Common myeloid progenitor, CD34-positive (primary cell): ENCODE measurements around the gene VSIG2.
A peak's percentile ranks its signal among the peaks of the same experiment; 100 is the strongest.

Experiments used
- CTCF ChIA-PET: fragments of 350-600 bp; sonication (Branson Sonifier 250); formaldehyde crosslinking; loops from one replicate; lab custom pipeline; 2021; ENCODE audit warnings: antibody characterized with exemption; lab: Charles Lee
- POLR2A ChIA-PET: fragments of 350-600 bp; sonication (Branson Sonifier 250); formaldehyde crosslinking; loops from one replicate; lab custom pipeline; 2021; ENCODE audit warnings: antibody characterized with exemption; lab: Charles Lee
- DNase-seq, 3 donors: peaks; one replicate each; pipeline versions ENCODE4 v3.0.0 to v3.0.0-alpha.2; 2013
- H3K27ac ChIP-seq, 2 experiments: 1 replicate in 1 of 2; 2 replicates in 1 of 2; pipeline ENCODE4 v1.7.0; 2013; ENCODE audit warnings: inconsistent platforms in 2 of 2, low read length in 2 of 2, mild to moderate bottlenecking in 2 of 2, low read depth in 1 of 2, moderate library complexity in 1 of 2; ENCODE audit not compliant: severe bottlenecking in 2 of 2, insufficient read depth in 1 of 2, poor library complexity in 1 of 2
- H3K27me3 ChIP-seq, 5 experiments: replicated peaks in 2 of 5; 1 replicate in 3 of 5; 2 replicates in 2 of 5; pipeline versions ENCODE4 v1.6.1 to v1.7.0; 2013; ENCODE audit warnings: low read length in 4 of 5, mild to moderate bottlenecking in 2 of 5, moderate library complexity in 2 of 5, inconsistent platforms in 1 of 5; ENCODE audit not compliant: insufficient read depth in 5 of 5, control insufficient read depth in 4 of 5
- H3K36me3 ChIP-seq, 4 experiments: 1 replicate in 2 of 4; 2 replicates in 2 of 4; pipeline versions ENCODE4 v1.6.1 to v1.7.0; 2013; ENCODE audit warnings: low read length in 3 of 4, control low read depth in 1 of 4, mild to moderate bottlenecking in 1 of 4; ENCODE audit not compliant: control insufficient read depth in 4 of 4, insufficient read depth in 4 of 4
- H3K4me1 ChIP-seq, 4 experiments: 1 replicate in 3 of 4; 2 replicates in 1 of 4; pipeline versions ENCODE4 v1.6.1 to v1.7.1; 2013; ENCODE audit warnings: low read length in 3 of 4, mild to moderate bottlenecking in 3 of 4, control low read depth in 1 of 4, inconsistent platforms in 1 of 4, moderate library complexity in 1 of 4; ENCODE audit not compliant: control insufficient read depth in 4 of 4, insufficient read depth in 4 of 4; ENCODE audit errors: control extremely low read depth in 1 of 4
- H3K4me3 ChIP-seq, 7 experiments: 1 replicate in 4 of 7; 2 replicates in 3 of 7; pipeline versions ENCODE4 v1.5.1 to v1.7.0; 2013; ENCODE audit warnings: mild to moderate bottlenecking in 7 of 7, low read length in 6 of 7, moderate library complexity in 6 of 7, inconsistent platforms in 2 of 7, low read depth in 2 of 7, control low read depth in 1 of 7; ENCODE audit not compliant: insufficient read depth in 4 of 7, control insufficient read depth in 1 of 7; ENCODE audit errors: extremely low read depth in 1 of 7
- H3K9me3 ChIP-seq, 5 experiments: 1 replicate in 4 of 5; 2 replicates in 1 of 5; pipeline versions ENCODE4 v1.6.1 to v1.7.1; 2013; ENCODE audit warnings: low read length in 4 of 5, mild to moderate bottlenecking in 2 of 5, inconsistent platforms in 1 of 5, low read depth in 1 of 5, moderate library complexity in 1 of 5; ENCODE audit not compliant: control insufficient read depth in 4 of 5, insufficient read depth in 2 of 5; ENCODE audit errors: control extremely low read depth in 1 of 5
- WGBS: methylation state at CpG from one replicate; pipeline ENCODE4 v1.1.5; 2013; ENCODE audit not compliant: insufficient coverage; 5-methylcytosine and 5-hydroxymethylcytosine counted together

The VSIG2 gene

DNA sequence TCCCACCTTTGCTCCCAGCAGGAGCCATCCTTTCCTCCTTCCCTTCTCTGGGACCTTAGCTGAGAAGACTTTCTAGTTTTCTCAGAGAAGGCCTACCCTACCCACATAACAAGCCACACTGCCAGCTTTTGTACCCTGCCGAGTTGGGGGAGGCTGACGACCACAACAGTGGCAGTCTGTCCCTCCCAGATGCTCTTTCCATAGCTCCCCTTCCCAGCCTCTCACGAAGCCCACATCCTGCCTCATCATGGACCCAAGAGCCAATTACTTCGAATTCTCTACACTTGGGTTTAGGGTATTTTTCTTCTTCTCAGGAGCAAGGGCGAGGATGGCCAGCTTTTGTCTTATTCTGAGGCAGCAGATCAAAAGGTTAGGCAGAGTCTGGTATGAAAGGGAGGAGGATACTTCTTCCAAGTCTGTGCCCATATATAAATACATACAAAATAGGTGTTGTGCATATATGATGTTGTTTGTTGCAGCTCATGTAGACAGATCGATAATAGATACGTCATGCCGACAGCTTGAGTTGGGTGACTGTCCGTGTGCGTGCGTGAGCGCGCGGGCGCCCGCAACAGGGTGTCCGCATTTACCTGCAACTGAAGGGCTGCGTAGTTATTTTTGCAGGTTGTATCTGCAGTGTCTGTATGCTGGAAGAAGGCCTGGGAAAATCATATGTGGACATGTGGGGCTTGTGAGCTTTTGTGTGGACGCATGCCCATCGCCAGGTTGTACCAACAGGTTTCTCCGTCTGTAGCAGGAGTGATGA is 13.2 kb downstream of the VSIG2 start:
- peak overlapping the region in 5 of 7 experiments; percentile 40 to 84 (median 75) for H3K4me3 ChIP-seq
- ChIA-PET POLR2A (no interaction called here), CTCF (interaction anchor here (0.9 to 16.4 kb wide), 7 partner anchors 9 to 94 kb away, joined by 3 to 205 read pairs (median 3); partner anchors contain the start of genes ESAM and VSIG2)
- H3K4me1 ChIP-seq: peaks cover 0 to 62% (median 47%) of the 10 kb centered on the region in 4 experiments
- H3K27me3 ChIP-seq: no peaks in the 10 kb centered on the region
- no peaks in the 10 kb centered on the region for H3K9me3 ChIP-seq
- H3K27ac ChIP-seq: no peak overlapping the region
- no peak for DNase-seq
- peaks cover 0 to 4% (median 0%) of the 10 kb centered on the region in 4 experiments for H3K36me3 ChIP-seq
- WGBS: 98% methylated on average over 19 of the region's 21 CpGs

DNA sequence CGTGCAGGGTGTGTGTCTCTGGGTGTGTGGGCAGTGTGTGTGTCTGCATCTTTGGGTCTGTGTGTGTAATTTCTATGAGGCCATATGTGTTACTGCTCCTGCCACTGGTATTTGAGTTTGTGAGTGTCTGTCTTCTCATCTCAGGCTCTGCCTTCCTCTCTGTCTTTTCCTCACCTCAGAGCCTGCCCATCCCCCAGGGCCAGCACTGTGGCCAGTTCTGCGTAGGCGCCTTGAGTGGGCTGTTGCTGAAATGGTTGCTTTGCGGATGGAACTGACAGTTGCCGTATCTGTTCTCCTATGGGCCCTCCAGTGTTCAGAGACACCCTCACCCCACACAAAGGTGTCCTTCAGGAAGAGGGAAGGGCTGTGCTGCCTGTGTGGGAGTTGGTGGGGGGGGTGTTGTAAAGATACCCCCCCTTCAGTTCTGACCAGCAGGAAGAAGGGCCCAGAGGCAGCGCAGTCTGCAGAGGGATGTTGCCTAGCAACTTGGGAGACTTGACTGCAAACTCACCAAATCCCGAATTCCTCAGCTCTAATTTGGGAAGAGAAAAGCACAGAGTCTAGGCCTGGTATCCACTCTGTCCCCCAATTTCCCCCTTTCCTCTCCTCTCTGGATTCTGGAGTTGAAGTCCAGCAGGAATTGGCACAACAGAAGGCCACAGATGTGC is 14.3 kb downstream of the VSIG2 start:
- H3K27ac ChIP-seq: no peak overlapping the region
- 90% methylated on average over 2 of the region's 7 CpGs for WGBS
- no peak overlapping the region for H3K4me3 ChIP-seq
- ChIA-PET CTCF (interaction anchor here (0.9 to 16.4 kb wide), 7 partner anchors 8 to 69 kb away, joined by 3 to 205 read pairs (median 3); partner anchors contain the start of genes ESAM and VSIG2), POLR2A (no interaction called here)
- H3K27me3 ChIP-seq: no peaks in the 10 kb centered on the region
- H3K4me1 ChIP-seq: peaks cover under 1 to 69% (median 48%) of the 10 kb centered on the region in 4 experiments
- no peaks in the 10 kb centered on the region for H3K9me3 ChIP-seq
- peaks cover 0 to under 1% (median 0%) of the 10 kb centered on the region in 4 experiments for H3K36me3 ChIP-seq
- no peak for DNase-seq

DNA sequence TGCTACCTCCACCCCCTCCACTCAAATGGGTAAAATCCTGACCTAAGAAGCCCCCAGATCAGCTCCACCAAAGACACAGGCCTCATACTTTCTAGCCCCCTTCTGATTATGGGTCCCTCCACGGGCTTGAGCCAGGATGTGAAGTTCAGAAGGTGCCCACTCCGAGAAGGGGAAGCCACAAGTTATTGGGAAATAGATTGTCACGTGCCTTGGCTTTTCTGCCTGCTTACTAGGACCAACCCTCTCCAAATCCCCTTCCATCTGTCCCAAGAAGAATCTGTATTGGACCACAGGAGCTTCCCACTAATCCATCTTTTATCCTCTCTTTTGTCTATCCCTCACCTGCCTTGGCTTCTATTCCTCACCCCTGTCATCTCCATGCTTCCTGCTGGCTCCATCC is 15.3 kb downstream of the VSIG2 start:
- Histone ChIP-seq H3K4me1 (peaks cover 4 to 75% (median 52%) of the 10 kb centered on the region in 4 experiments), H3K27ac (no peak overlapping the region), H3K27me3 (no peaks in the 10 kb centered on the region), H3K36me3 (no peaks in the 10 kb centered on the region), H3K4me3 (no peak overlapping the region), H3K9me3 (no peaks in the 10 kb centered on the region)
- 0% methylated on average over 3 of the region's 3 CpGs for WGBS
- CTCF ChIA-PET: interaction anchor here (1.1 to 16.4 kb wide), 6 partner anchors 9 to 68 kb away, joined by 3 to 205 read pairs (median 4); partner anchors contain the start of genes ESAM and VSIG2
- peak in 2 of 3 donors; percentile 65 to 75 for DNase-seq
- POLR2A ChIA-PET: interaction anchor here (0.6 kb wide), 1 partner anchor 18 kb away, joined by 3 read pairs; no protein-coding TSS in a partner anchor

DNA sequence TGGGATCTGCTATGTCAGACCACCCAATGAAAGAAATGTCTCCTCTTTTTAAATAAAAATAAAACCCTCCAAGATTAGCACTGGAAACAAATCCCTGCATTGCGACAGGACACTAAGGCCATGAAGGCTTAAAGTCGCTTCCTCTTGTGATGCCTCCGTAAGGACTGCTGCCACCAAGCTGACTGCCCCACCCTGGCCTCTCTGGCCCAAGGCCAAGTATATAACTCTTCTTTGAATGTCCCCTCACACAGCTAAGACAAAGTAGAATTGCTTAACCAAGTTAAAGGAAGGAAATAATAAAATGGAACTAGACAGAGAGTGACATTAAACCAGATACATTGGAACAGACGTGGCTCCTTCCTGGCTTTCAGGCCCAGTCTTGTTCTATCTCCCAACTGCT is 19.8 kb downstream of the VSIG2 start:
- no peaks in the 10 kb centered on the region for H3K9me3 ChIP-seq
- H3K27me3 ChIP-seq: no peaks in the 10 kb centered on the region
- peaks cover 4 to 49% (median 25%) of the 10 kb centered on the region in 4 experiments for H3K4me1 ChIP-seq
- peak in 2 of 3 donors; percentile 53 to 59 for DNase-seq
- ChIA-PET CTCF (interaction anchor here (1.8 kb wide), 1 partner anchor 10 kb away, joined by 6 read pairs; no protein-coding TSS in a partner anchor), POLR2A (no interaction called here)
- no peak overlapping the region for H3K4me3 ChIP-seq
- 22% methylated on average over 4 of the region's 4 CpGs for WGBS
- no peaks in the 10 kb centered on the region for H3K36me3 ChIP-seq
- H3K27ac ChIP-seq: no peak overlapping the region

DNA sequence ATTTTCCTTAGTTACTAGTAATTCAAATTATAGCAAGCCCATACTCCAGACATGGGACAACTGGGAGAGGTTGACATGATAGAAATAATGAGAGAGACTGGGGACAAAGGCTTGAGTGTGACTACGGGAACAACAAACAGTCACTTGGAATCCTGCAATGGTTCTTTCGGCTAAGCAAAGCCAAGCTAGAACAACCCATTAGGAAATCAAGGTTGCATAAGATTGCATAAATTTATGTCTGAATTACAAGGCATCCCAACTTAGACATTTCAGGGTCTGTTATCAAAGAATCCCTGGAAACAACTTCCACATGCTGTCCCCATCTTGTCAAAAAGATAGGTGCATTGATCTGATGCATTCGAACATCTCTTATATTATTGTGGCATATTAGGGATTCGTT is 22.5 kb downstream of the VSIG2 start:
- 100% methylated on average over 1 of the region's 4 CpGs for WGBS
- Histone ChIP-seq H3K9me3 (no peaks in the 10 kb centered on the region), H3K27me3 (no peaks in the 10 kb centered on the region), H3K36me3 (no peaks in the 10 kb centered on the region), H3K4me3 (no peak overlapping the region), H3K27ac (no peak overlapping the region), H3K4me1 (peaks cover 11 to 56% (median 29%) of the 10 kb centered on the region in 4 experiments)
- POLR2A ChIA-PET: no interaction called here
- CTCF ChIA-PET: interaction anchor here (0.7 to 1.2 kb wide), 3 partner anchors 9 to 50 kb away, joined by 3 to 4 read pairs (median 3); no protein-coding TSS in a partner anchor
- no peak for DNase-seq

DNA sequence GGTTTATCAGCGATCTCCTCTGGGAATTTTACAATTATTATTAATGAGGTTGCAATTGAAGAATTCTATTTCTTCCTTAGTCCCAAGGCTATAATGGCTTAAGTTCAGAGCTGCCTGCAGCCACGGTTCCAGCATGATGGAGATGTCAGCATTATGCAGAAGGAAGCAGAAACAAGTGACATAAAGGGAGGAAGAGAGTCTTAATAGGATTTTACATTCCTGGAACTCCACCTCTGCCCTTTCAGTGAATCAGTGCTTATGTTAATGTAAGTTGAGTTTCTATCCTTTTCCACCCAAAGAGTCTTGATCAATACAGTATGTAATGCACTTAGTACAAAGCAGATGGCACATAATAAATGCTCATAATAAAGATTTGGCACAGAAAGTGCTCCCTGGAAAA is 23.9 kb downstream of the VSIG2 start:
- H3K27me3 ChIP-seq: no peaks in the 10 kb centered on the region
- CTCF ChIA-PET: interaction anchor here (1.1 kb wide), 1 partner anchor 17 kb away, joined by 4 read pairs; no protein-coding TSS in a partner anchor
- WGBS: 100% methylated on average over 1 of the region's 2 CpGs

More for the DNA sequence above, 23.9 kb downstream of the VSIG2 start:
- Histone ChIP-seq H3K36me3 (no peaks in the 10 kb centered on the region), H3K4me1 (peaks cover 13 to 56% (median 34%) of the 10 kb centered on the region in 4 experiments), H3K9me3 (no peaks in the 10 kb centered on the region), H3K4me3 (no peak overlapping the region), H3K27ac (no peak overlapping the region)
- no peak for DNase-seq
- POLR2A ChIA-PET: no interaction called here
